HL-60/S4 (cell line): ENCODE measurements around the gene ZNG1B.
"Not testable (repeated sequence)": the region's sequence is repeated elsewhere in the genome, so short reads cannot be mapped to it uniquely, and the experiment has no call there.

ENCODE experiments used
- in situ Hi-C: fragments of 300-500 bp; cut with MboI; formaldehyde crosslinking; loops from 2 replicates; pipeline ENCODE4 v1.14.3; 2022; ENCODE audit warnings: low sequenced_read_pairs

ZNG1B gene

GRCh38 chr2:113542529-113542928 is 105.0 kb downstream of the ZNG1B start:
- in situ Hi-C loops, result not testable (repeated sequence)
